GM19395 (cell line): Measurements from ENCODE around the gene PHB1.
"Not testable (repeated sequence)": the region's sequence is repeated elsewhere in the genome, so short reads cannot be mapped to it uniquely, and the experiment has no call there.

Source experiments
- ATAC-seq: cut with Tn5 transposase; IDR thresholded peaks from one replicate; pipeline ENCODE4 v1.9.1; 2021; ENCODE audit warnings: mild to moderate bottlenecking, moderate library complexity; ENCODE audit not compliant: unreplicated experiment

PHB1 gene

DNA sequence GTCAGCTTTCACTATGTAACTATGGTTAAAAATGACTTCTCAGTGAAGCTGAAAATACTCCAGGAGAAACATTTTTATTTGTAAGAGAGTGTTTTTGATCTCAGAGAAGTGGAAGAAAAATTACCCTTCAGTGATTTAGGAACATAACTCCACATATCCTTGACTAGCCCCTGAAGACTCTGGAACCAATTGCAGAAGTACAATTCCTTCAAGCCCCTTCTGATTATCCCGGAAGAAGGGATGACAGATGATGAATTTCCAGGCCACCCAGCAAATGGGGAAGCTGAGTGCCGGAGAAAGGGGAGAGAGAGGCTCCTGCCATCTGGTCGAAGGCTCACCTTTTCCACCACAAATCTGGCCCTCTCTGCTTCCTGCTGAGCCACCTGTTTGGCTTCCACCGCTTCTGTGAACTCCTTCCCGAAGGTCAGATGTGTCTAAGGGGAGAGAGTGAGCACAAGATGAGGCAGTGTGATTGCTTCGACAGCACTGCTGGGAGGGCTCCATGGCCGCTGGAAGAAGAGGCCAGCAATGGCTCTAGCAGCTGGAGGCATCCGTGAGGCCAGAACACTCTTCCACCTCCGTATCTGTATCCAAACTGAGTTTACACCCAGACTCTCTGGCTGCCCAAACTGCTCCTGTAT lies 8.1 kb downstream of the PHB1 start:
- ATAC-seq, result no peak

DNA sequence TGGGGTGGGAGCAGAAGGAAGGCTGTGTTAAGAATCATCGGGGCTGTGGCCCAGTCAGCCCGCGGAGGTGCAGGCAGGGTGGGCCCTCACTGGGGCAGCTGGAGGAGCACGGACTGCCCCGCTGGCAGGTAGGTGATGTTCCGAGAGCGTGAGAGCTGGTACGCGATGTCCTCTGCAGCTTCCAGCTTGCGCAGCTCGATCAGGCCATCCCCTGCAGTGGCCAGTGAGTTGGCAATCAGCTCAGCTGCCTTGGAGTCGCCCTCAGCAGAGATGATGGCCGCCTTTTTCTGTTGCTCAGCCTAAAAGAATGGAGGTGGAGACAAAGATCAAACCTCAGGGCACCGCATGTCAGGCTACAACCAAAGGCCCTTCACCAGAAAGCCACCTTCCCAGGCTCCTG lies 9.8 kb downstream of the PHB1 start:
- no peak for ATAC-seq

DNA sequence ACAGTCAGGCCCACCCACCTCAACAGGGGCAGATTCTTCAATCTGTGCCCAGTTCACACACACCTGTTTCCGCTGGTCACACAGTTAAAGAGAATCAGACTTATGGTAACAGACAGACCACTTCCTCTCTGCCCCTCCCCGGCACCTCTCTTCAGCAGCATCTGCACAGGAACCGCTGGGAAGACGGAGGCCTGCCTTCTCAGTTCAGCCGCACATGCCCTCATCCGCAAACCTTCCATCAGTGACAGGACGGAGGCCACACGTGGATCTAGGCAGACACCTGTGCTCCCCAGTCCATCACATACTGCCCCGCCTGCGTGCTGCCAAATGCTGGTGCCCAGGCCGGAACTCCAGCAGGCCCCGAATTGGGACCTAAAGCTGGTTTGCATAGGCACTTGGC lies 10.3 kb downstream of the PHB1 start:
- peak; percentile 52 for ATAC-seq

DNA sequence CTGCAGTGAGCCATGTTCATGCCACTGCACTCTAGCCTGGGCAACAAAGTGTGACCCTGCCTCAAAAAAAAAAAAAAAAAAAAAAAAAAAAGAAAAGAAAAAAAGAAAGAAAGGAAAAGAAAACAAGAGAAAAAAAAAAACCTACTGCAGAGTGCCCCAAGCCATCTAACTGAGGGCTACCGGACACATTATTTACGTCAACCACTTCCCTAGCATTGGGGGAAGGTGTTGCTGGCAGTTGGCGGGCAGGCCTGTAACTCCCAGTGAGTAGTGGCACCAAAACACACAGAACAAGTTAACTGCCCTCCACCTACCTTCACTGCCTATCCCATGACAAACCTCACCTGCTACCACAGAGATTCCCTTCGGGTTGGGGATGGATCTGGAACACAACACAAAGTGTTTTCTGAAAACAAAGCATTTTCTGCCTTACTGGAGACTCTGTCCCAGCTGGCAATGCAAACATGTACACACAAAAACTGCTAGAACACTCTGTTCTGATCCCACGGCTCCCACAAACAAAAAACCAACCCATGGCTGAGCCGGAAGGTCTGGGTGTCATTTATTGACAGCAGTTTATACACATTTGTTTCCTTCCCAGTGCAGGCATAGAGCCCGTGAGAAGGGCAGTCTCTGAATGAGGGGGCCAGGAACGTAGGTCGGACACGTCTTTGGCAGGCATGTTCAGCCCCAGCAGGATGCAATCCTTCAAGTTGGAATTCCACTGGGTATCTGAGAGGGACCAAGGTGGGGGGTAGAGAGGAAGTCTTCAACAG lies 11.0 kb downstream of the PHB1 start:
- no peak for ATAC-seq

DNA sequence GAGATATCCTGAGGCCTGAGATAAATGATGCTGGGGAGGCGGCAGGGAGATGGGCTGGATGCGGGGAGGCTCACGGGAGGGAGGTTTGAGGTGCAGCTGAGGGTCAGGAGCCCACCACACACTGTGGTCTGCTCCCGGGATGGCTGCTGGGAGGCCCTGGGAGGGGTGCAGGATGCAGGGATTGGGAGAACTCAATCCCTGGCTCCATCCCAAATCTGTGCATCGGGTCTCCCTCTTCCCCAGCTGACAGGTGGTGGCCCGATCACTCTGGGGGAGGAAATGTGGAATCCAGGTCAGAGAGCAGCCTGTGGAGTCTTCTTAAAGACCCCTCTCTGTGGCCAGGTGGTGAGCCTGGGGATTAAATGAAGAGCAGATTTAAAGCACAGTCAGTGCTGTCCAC lies 12.0 kb downstream of the PHB1 start:
- no peak for ATAC-seq

DNA sequence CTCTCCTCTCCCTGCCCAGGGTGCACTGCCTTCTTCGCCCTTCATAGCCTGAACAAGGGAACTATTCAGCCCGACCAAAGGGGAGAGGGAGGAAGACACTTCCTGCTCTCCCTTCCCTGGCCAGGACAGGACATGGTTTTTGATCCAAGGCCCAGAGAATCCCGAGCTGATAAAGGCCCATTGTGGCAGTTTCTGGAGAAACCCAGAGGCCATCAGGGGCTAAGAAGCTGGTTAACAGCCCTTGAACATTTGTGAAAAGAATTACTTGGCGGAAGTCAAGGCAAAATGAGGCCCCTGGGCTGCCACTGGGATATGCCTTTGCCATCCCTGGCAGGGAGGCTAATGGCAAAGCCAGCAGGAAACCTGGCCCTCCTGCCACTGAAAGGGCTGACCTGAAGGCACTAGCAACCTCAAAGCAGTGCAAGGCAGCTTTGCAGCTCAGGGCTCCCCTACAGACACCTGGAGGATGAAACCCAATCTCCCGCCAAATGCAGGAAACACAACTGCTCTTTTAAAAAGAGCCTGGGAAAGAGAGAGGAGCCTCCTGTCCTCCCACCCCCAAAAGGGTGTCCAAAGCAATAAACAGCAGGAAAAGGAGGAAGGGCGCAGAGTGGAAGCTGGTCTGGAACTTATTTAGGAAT lies 12.6 kb downstream of the PHB1 start:
- no peak for ATAC-seq

DNA sequence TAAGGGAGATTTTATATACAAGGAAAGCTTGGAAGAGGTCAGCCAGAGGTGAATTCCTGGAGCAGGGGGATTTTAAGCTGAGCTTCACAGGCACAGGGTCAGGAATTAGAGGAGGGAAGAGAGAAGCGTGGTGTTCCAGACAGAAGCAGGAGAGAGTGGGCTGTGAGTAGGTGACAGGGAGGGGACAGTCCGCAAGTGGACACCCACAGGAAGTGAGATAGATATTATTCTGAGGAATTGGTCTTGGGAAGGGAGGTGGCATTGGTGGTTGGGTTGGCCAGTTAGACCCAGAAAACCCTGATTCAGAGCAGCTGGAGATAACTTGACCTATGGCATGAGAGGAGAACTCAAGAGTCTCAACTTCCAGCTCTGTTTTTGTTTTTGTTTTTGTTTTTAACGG lies 14.7 kb downstream of the PHB1 start:
- ATAC-seq, result no peak

DNA sequence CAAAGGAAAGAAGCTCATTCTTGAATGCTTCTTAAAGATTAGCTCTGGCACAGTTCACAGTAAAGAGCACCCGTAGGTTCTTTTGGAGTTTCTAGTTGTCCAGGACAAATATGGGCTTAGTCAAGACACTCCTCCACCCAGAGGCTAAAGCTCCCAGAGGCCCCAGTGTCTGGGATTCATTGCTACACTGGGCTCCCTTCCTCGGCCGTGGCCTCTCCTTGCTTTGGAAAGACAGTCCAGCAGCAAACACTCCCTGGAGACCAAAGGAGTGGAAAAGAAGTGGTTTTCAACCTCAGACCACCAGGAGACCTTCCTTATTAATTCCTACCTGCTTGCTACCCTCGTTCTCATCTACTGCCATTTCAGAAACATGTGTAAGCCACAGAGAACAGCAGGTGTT lies 17.1 kb downstream of the PHB1 start:
- no peak for ATAC-seq

DNA sequence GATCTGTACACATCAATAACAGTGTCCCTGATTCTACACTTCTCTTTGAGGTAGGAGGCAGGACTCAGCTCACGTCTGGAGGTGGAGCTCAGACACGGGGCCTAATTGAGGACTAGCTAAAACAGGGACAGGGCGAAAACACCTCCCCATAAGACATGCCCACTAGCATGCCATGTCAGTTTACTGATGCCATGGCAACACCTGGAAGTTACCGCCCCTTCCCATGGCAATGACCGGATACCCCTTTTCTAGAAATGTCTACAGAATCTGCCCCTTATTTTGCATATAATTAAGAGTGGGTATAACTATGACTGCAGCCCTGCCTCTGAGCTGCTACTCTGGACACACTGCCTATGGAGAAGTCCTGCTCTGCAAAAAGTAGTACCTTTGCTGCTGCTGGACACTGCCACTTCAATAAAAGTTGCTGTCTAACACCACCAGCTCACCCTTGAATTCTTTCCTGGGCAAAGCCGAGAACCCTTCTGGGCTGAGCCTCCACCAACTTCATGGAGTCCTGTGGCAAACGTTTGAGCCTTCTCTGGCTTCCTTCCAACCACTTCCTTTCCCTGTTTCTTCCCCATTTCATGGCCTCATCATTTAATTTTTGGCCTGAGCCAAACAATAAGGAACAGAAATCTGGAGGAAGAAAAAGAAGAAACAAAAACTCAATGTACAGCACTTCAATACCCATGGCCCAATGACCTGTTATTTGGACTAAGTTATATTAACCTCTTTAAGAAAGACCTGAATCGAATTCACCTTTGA lies 21.0 kb downstream of the PHB1 start:
- no peak for ATAC-seq

DNA sequence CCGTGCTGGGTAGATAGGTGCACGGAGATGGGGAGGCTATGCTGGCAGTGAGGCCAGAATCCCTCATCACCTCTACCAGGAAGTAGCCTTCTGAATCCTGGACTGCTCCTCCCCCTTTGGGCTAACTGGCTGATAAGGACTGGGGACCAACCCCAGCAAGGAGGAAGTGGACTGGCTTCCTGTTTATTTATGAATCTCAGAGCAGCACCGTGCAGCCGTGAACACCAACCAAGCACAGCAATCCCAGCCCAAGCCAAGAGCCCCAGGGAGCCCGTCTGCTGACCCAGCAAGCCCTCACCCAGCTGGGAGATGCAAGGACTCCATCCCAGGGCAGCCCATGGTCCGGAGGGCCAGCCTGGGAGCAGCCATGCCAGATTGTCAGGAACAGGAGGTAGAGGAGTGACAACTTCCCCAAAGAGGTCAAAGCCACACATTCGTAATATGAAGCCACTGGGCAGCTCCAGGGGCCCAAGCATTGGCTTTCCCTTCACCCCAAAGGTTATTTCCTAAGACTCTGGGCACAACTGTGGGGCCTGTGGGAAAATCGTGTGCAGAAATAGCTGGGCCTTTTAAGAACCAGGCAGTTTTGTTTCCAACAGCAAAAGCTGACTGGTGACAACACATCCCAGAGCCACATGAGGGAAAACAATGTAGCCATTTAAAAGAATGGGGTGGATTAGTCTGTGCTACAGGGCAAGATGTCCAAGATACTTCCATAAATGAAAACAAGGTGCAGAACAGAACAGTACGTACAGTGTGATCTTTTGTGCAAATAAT lies 23.9 kb downstream of the PHB1 start:
- ATAC-seq, result no peak

DNA sequence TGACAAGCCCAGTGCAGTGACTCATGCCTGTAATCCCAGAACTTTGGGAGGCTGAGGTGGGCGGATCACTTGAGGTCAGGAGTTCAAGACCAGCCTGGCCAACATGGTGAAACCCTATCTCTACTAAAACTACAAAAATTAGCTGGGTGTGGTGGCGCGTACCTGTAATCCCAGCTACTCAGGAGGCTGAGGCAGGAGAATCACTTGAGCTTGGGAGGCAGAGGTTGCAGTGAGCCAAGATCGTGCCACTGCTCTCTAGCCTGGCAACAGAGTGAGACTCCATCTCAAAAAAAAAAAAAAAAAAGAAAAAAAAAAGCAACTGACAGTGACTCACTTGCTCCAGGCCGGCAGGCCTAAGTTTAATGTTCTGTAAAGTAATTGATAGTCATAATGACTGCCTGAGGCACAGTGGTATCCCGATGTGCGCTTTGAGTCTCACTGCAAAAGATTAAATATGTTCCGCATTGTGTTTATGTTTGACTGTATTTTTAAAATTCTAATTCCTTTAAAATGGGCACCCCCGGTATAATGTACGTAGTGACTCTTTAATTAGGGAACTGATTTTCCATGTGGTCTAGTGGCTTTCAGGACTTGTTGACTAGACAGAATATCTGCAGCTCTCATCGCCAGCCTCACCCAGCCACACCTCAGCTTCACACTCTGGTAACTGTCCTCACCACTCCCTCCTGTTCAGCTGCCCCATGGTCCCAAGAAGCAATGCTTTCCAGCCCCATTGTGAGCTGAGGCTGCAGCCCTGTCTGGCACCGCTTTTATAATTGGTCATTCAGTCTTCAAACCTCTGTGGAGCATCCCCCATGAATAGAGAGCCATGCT lies 25.0 kb downstream of the PHB1 start:
- ATAC-seq, result not testable (repeated sequence)

DNA sequence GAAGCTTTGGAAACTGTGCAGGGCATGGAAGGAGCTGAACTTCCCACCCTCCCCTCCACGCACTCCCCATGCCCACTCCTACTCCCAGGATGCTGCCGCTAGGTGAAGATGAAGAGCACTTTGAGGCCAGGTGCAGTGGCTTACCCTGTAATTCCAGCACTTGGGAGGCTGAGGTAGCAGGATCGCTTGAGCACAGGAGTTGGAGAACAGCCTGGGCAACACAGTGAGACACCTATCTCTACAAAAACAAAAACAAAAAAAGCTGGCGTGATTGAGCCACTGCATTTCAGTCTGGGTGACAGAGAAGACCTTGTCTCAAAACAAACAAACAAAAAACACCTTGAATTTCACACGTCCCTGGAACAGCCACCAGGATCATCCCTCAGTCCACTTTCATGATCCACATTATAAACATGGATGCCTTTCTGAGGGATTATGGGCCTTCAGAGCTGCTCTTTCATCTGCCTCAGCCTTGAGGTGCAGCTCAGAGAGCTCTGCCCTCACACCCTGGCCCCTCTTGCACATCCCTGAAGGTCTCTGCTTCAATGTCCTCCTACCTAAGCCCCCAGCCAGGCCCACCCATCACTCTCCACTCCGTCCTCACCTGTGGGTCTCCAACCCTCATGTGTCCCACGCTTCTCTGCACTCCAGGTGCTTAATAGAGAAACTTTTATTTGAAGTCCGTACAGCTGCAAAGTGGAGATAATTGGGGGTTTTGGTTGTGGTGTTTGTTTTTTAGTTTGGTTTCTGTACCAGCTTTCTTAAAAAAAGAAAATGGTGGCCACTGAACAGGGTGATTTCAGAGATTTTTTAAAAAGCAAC lies 25.8 kb downstream of the PHB1 start:
- no peak for ATAC-seq

DNA sequence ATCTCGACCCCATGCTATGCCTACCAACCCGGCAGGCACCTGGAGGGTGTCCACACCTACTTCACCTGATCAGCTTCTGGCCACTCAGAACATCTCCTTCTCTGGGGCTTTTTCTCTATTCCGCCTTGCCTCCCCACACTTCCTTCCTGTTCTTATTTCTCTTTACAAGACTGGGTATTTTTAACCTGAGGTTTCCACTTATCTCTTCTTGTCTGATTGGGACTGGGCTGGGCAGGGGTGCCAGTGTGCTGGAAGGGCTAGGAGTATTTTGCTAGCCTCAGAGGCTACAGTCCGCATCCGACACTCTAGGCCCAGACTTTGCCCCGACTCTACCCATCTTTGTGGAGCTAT lies 26.4 kb downstream of the PHB1 start:
- no peak for ATAC-seq

DNA sequence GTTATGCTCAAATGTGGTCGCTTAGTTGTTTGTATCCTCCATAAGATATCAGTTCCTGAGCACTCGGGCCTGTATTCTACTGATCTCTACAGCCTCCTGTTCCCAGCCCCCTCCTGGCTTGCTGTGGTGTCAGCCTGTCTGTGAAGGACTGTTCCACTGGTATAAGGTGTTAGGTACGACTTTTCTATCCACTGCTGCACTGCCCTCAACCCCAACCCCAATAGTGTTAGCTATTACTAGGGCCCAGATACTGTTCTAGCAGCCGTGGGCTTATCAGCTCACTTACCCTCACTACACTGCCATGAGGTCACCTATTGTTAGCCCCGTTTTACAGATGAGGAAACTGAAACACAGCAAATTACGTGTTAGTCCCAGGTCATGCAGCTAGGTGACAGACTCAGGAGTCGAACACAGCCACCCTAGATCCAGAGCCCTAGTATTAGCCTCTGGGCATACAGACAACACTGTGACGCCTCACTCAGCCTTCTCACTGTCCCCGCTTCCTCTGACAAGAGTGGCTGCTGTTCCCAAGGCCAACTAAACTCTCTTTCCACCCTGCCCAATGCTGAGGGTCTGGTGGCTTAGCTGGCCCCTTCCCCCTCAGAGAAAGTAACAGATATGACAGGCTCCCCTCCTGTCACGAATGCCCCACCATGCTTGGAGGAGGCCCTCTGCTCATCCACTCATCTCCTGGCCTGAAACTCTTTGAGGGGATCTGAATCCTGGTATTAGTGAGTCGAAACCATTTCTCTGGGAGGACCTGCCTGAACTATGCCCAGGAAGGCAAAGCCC lies 27.0 kb downstream of the PHB1 start:
- ATAC-seq, result no peak

DNA sequence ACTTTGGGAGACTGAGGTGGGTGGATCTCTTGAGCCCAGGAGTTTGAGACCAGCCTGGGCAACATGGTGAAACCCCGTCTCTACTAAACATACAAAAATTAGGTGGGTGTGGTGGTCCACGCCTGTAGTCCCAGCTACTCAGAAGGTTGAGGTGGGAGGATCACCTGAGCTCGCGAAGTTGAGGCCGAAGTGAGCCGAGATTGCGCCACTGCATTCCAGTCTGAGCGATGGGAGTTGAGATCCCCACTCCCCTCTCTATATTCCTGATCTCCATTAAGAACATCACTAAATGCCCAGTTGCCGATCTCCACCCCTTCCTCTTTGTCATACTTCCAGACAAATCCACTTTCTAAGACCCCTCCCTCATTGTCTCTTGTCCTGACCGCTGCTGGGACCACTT lies 28.3 kb downstream of the PHB1 start:
- no peak for ATAC-seq

DNA sequence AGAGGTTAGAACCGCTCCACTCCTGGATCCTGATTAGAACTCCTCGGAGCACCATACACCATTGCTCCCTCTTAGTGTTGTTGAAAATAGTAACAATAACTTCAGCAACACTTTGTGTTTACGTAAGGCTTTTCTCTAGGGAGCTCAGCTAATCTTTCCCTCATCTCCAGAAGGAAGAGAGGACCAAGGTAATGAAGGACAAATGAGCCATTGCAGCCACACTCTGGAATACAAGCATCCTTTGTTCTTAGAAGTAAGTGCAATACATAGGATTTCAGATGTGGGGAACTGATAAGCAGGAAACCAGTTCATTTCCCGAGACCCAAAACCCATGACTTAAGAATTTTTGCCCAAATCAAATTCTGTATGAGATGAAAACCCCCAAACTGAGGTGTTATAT lies 29.7 kb downstream of the PHB1 start:
- ATAC-seq, result no peak

DNA sequence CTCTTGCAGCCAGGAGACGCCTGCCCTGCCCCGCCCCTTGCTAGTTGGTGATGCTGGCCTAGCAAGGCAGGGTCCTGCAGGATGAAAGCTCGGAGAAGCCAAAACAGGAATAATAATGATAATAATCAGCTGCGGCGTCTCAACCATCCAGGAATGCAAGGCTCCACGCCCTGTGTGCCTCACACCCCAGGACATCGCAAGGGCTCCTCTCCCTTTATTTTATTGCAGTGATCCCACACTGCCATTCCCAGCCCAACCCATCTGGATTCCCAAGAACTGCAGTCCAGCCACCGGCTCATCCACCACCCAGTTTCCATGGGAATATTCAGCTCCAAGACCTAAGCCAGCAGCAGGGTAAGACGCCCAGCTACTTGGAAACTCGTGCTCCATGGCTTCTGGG lies 31.6 kb downstream of the PHB1 start:
- no peak for ATAC-seq

DNA sequence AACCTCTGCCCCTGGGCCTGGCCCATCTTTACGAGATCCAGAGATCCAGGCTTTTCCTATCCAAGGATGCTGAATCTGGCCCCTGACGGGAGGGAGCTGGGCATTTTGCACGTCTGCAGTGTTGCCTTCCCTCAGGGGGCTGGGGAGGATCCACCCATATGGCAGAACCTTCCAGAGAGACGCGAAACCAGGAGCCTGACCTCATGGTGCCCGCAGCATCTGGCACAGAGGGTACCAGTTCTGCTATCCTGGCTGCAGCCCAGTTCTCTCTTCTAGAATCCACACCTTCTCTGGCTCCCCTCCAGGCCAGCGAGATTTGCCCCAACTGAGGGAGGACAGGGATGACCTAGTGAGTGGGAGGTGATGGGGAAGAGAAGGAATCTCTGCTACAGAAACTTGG lies 32.1 kb downstream of the PHB1 start:
- ATAC-seq, result no peak
